ENCODE data around the gene TRIM42.

- no peak for TF ChIP-seq CREB5 (CRISPR knock-in tag; IDR thresholded peaks at IDR 0.05; ENCODE audit: low read depth)
- TF ChIP-seq ZNF8 (CRISPR knock-in tag; IDR thresholded peaks at IDR 0.05) = no peak
- TF ChIP-seq ARNTL (CRISPR knock-in tag; IDR thresholded peaks at IDR 0.05; ENCODE audit: borderline replicate concordance, low read depth) = no peak
- no peak for TF ChIP-seq ZFP30 (CRISPR knock-in tag; IDR thresholded peaks at IDR 0.05)
- TF ChIP-seq ZC3H10 (CRISPR knock-in tag; IDR thresholded peaks at IDR 0.05) = no peak
- no peak for TF ChIP-seq RARB (CRISPR knock-in tag; IDR thresholded peaks at IDR 0.05)
- no peak for TF ChIP-seq PATZ1 (CRISPR knock-in tag; IDR thresholded peaks at IDR 0.05; ENCODE audit: borderline replicate concordance)
- no peak for TF ChIP-seq TSHZ2 (CRISPR knock-in tag; IDR thresholded peaks at IDR 0.05)
- TF ChIP-seq ZFP3 (CRISPR knock-in tag; IDR thresholded peaks at IDR 0.05) = no peak
- no peak for TF ChIP-seq TOX (CRISPR knock-in tag; IDR thresholded peaks at IDR 0.05; ENCODE audit: borderline replicate concordance)
- no peak for TF ChIP-seq ISL1 (CRISPR knock-in tag; IDR thresholded peaks at IDR 0.05)
- TF ChIP-seq POU6F1 (CRISPR knock-in tag; IDR thresholded peaks at IDR 0.05; ENCODE audit: borderline replicate concordance, low read depth) = no peak
- no peak for TF ChIP-seq ESRRG (CRISPR knock-in tag; IDR thresholded peaks at IDR 0.05)
These were observed 34.4 kb downstream of the TRIM42 start for GRCh38 chr3:140712301-140712700.

All from SK-N-SH treated with all-trans-retinoic acid at 6 μM for 48 hours (cell line).